Measurements from ENCODE around the gene C19orf38.

Gene C19orf38

GRCh38 chr19:10819124-10820060, 28.8 kb upstream of the C19orf38 start:
- Histone ChIP-seq H3K27ac (no peak overlapping the region), H3K4me1 (ENCODE audit: low read depth, poor library complexity, severe bottlenecking) (no peaks in the 10 kb centered on the region), H4K20me1 (ENCODE audit: insufficient read depth) (no peaks in the 10 kb centered on the region)

GRCh38 chr19:10820173-10820572, 28.0 kb upstream of the C19orf38 start:
- peak; percentile 38 for TF ChIP-seq CTCF (conservative IDR thresholded peaks at IDR 0.05; ENCODE audit: low read depth, low read length)
- Histone ChIP-seq H3K4me3 (IDR thresholded peaks at IDR 0.05; ENCODE audit: insufficient read depth, low read depth, low read length) (no peak overlapping the region), H3K27ac (no peak overlapping the region), H4K20me1 (ENCODE audit: insufficient read depth) (no peaks in the 10 kb centered on the region), H2AFZ (ENCODE audit: low read depth) (no peak overlapping the region), H3K4me1 (ENCODE audit: low read depth, poor library complexity, severe bottlenecking) (no peaks in the 10 kb centered on the region), H3K79me2 (ENCODE audit: insufficient read depth, low read depth) (no peaks in the 10 kb centered on the region), H3K9ac (no peak overlapping the region), H3K27me3 (ENCODE audit: insufficient read depth, low read depth) (no peaks in the 10 kb centered on the region), H3K36me3 (ENCODE audit: insufficient read depth) (no peaks in the 10 kb centered on the region), H3K4me2 (no peak overlapping the region)

More at GRCh38 chr19:10819124-10820060, 28.8 kb upstream of the C19orf38 start:
- H3K79me2 ChIP-seq (ENCODE audit: insufficient read depth, low read depth) = no peaks in the 10 kb centered on the region
- no peak for TF ChIP-seq CTCF (conservative IDR thresholded peaks at IDR 0.05; ENCODE audit: low read depth, low read length)
- H3K4me3 ChIP-seq (IDR thresholded peaks at IDR 0.05; ENCODE audit: insufficient read depth, low read depth, low read length) = no peak overlapping the region
- no peak overlapping the region for H3K4me2 ChIP-seq
- H2AFZ ChIP-seq (ENCODE audit: low read depth) = no peak overlapping the region
- H3K9ac ChIP-seq = no peak overlapping the region
- H3K27me3 ChIP-seq (ENCODE audit: insufficient read depth, low read depth) = no peaks in the 10 kb centered on the region
- H3K36me3 ChIP-seq (ENCODE audit: insufficient read depth) = no peaks in the 10 kb centered on the region

- no peaks in the 10 kb centered on the region for H3K36me3 ChIP-seq (ENCODE audit: insufficient read depth)
Observed at GRCh38 chr19:10823690-10824089, 24.5 kb upstream of the C19orf38 start.

GRCh38 chr19:10826231-10826630, 22.0 kb upstream of the C19orf38 start:
- H3K4me1 ChIP-seq (ENCODE audit: low read depth, poor library complexity, severe bottlenecking) = no peaks in the 10 kb centered on the region
- H3K27ac ChIP-seq = no peak overlapping the region
- no peak overlapping the region for H3K9ac ChIP-seq
- H3K79me2 ChIP-seq (ENCODE audit: insufficient read depth, low read depth) = no peaks in the 10 kb centered on the region
- H3K27me3 ChIP-seq (ENCODE audit: insufficient read depth, low read depth) = no peaks in the 10 kb centered on the region
- H4K20me1 ChIP-seq (ENCODE audit: insufficient read depth) = no peaks in the 10 kb centered on the region
- no peak overlapping the region for H3K4me2 ChIP-seq
- H2AFZ ChIP-seq (ENCODE audit: low read depth) = no peak overlapping the region
- no peak for TF ChIP-seq CTCF (conservative IDR thresholded peaks at IDR 0.05; ENCODE audit: low read depth, low read length)
- H3K4me3 ChIP-seq (IDR thresholded peaks at IDR 0.05; ENCODE audit: insufficient read depth, low read depth, low read length) = no peak overlapping the region
- no peaks in the 10 kb centered on the region for H3K36me3 ChIP-seq (ENCODE audit: insufficient read depth)

More at GRCh38 chr19:10823690-10824089, 24.5 kb upstream of the C19orf38 start:
- H2AFZ ChIP-seq (ENCODE audit: low read depth) = no peak overlapping the region
- H3K9ac ChIP-seq = no peak overlapping the region
- no peaks in the 10 kb centered on the region for H3K4me1 ChIP-seq (ENCODE audit: low read depth, poor library complexity, severe bottlenecking)
- no peak overlapping the region for H3K27ac ChIP-seq
- H3K4me2 ChIP-seq = no peak overlapping the region
- no peaks in the 10 kb centered on the region for H3K27me3 ChIP-seq (ENCODE audit: insufficient read depth, low read depth)
- H3K4me3 ChIP-seq (IDR thresholded peaks at IDR 0.05; ENCODE audit: insufficient read depth, low read depth, low read length) = no peak overlapping the region
- no peak for TF ChIP-seq CTCF (conservative IDR thresholded peaks at IDR 0.05; ENCODE audit: low read depth, low read length)
- no peaks in the 10 kb centered on the region for H3K79me2 ChIP-seq (ENCODE audit: insufficient read depth, low read depth)
- H4K20me1 ChIP-seq (ENCODE audit: insufficient read depth) = no peaks in the 10 kb centered on the region

Measured in KMS-11 (cell line).